ENCODE results near the gene TNFSF11. TPM values are rescaled to one million over a fixed set of nuclear protein-coding genes. Genes with fewer than 3 reads are reported as not detected.
A peak's percentile ranks its signal among the peaks of the same experiment; 100 is the strongest.
"Not testable (repeated sequence)": the region's sequence is repeated elsewhere in the genome, so short reads cannot be mapped to it uniquely, and the experiment has no call there.

The TNFSF11 gene
- total RNA-seq, 2 experiments from 2014 or later = 0.27 to 0.33 TPM

DNA sequence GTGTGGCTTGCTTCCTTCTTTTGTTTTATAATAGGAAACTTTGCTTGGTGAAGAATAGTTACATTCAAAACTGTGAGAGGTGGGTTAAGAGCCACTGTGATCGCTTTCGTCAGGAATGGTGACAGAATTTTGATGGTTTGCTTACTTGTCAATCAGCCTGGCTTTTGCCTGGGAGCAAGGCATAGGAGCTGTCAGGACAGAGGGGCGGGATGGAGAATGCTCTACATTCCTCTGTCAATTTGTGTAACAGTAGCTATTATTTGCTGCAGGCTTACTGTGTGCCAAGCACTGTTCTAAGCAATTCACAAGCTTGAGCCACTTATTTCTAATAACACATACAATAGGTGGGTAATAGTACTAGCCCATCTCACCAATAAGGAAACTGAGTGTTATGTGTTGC, 28.1 kb upstream of the TNFSF11 start:
- Mint-ChIP-seq H3K4me3 (no peak overlapping the region), H3K27ac (no peak overlapping the region), H3K27me3 (ENCODE audit: low read depth) (no peaks in the 10 kb centered on the region), H3K36me3 (ENCODE audit: low read depth) (no peaks in the 10 kb centered on the region), H3K4me1 (ENCODE audit: low read depth) (peaks cover 8% of the 10 kb centered on the region), H3K9me3 (no peaks in the 10 kb centered on the region)
- intact Hi-C loops (cut with micrococcal nuclease) = no loop called here
- CTCF ChIA-PET = no interaction called here
- no peak for DNase-seq

DNA sequence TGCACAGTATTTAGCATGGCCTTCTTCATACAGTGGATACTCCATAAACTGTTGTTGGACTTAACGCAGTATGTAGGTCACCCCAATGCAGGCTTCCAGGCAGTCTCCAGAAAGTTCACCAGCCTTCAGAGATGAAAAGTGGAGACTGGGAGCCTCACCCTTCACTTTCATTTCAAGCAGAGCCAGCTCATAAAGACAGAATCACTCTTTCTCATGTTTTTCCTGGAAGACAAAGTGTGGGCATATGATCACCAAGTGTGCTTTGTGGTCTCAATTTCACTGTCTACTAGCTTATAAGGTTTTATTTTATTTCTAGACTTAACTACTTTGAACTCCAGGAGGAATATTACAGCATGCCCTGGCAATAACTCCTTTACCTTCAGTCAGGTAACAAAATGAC, 26.3 kb upstream of the TNFSF11 start:
- no peaks in the 10 kb centered on the region for H3K9me3 Mint-ChIP-seq

DNA sequence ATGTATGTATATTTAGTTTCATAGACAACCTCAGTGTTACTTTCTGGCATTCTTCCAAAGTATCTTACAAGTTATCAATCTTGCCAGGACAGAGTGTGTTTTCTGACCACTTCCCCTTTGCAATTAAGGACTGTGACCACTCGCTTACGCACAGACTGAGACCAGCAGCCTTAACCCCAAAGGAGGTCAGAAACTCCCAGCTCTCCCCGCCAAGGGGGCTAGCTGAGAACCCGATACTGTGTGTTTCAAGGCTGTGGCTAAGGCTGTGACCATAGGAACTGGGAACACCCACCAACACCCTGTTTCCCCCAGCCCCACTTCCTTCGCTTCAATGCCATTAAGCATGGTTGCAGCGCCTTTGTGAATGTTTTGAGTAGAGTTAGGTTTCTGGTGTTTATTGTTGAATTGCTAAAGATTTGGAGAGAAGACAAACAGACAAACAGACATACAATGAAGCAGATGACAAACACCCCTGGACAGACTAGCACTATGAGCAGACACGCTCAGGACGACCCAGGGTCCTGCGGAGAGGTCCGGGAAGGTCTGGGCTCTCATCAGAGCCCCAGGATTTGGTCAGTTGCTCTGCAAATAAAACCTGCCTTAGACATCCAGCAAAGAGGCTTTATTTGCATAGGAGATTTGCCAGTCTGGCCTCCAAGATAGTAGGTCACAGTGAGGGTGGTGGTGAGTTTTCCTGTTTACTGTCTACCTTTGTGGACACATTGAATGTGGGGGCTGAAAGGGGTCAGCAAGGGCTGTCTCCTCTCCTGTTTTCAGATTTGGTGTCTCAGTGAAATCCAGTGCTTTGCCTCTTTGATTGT, 25.0 kb upstream of the TNFSF11 start:
- intact Hi-C loops (cut with micrococcal nuclease) = no loop called here
- no peaks in the 10 kb centered on the region for H3K36me3 Mint-ChIP-seq (ENCODE audit: low read depth)
- H3K9me3 Mint-ChIP-seq = no peaks in the 10 kb centered on the region
- CTCF ChIA-PET = no interaction called here
- no peak overlapping the region for H3K27ac Mint-ChIP-seq
- no peak for DNase-seq
- no peak overlapping the region for H3K4me3 Mint-ChIP-seq
- peaks cover 3% of the 10 kb centered on the region for H3K27me3 Mint-ChIP-seq (ENCODE audit: low read depth)
- H3K4me1 Mint-ChIP-seq (ENCODE audit: low read depth) = peaks cover 11% of the 10 kb centered on the region

More for the DNA sequence above, 26.3 kb upstream of the TNFSF11 start:
- H3K4me1 Mint-ChIP-seq (ENCODE audit: low read depth) = peaks cover 11% of the 10 kb centered on the region
- no peaks in the 10 kb centered on the region for H3K36me3 Mint-ChIP-seq (ENCODE audit: low read depth)
- H3K27me3 Mint-ChIP-seq (ENCODE audit: low read depth) = peaks cover 2% of the 10 kb centered on the region
- H3K4me3 Mint-ChIP-seq = no peak overlapping the region
- no peak for DNase-seq
- no peak overlapping the region for H3K27ac Mint-ChIP-seq
- intact Hi-C loops (cut with micrococcal nuclease) = no loop called here
- CTCF ChIA-PET = no interaction called here

DNA sequence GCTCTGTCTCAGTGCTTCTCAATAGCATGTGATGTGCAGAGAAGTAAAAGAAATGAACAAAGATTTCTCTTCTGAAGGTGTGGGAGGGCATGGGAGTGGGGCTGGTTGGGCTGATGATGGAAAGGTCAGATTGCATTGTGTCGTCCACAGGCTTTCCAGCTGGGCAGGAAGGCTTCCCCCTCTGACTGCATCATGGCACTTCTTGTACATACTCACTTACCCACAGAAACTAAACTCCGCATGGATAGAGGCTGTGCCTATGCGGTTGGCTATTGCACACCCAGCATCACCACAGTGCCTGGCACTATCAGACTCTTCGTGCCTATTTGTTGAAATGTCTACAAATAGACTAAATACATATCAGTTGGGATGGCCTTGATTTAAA, 24.4 kb upstream of the TNFSF11 start:
- CTCF ChIA-PET = no interaction called here
- Mint-ChIP-seq H3K27me3 (ENCODE audit: low read depth) (peaks cover 3% of the 10 kb centered on the region), H3K4me1 (ENCODE audit: low read depth) (peaks cover 11% of the 10 kb centered on the region), H3K36me3 (ENCODE audit: low read depth) (no peaks in the 10 kb centered on the region), H3K4me3 (no peak overlapping the region), H3K27ac (no peak overlapping the region), H3K9me3 (no peaks in the 10 kb centered on the region)
- no peak for DNase-seq
- intact Hi-C loops (cut with micrococcal nuclease) = no loop called here

DNA sequence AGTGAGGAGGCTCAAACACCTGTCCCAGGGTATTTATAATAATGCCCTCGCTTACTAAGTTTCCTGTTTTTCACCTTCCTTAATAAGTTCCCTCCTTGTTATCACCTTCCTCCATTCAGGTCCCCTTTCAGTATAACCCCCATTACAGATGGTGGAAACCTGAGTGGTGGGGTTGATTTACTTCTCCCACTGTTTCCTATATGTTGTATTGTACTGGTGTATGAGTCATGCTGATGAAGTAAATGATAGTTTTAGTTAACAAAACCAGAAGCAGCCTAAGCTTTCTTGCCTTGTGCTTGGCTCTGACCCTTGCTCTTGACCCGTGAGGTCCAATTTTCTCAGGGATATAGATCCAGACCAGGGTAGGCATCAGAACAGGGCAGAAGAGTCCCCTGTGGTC, 22.3 kb upstream of the TNFSF11 start:
- H3K27ac Mint-ChIP-seq = no peak overlapping the region
- no peaks in the 10 kb centered on the region for H3K9me3 Mint-ChIP-seq
- H3K27me3 Mint-ChIP-seq (ENCODE audit: low read depth) = peaks cover 3% of the 10 kb centered on the region
- CTCF ChIA-PET = no interaction called here
- no peak overlapping the region for H3K4me3 Mint-ChIP-seq
- intact Hi-C loops (cut with micrococcal nuclease) = no loop called here
- H3K36me3 Mint-ChIP-seq (ENCODE audit: low read depth) = no peaks in the 10 kb centered on the region
- DNase-seq = no peak
- peaks cover 11% of the 10 kb centered on the region for H3K4me1 Mint-ChIP-seq (ENCODE audit: low read depth)

DNA sequence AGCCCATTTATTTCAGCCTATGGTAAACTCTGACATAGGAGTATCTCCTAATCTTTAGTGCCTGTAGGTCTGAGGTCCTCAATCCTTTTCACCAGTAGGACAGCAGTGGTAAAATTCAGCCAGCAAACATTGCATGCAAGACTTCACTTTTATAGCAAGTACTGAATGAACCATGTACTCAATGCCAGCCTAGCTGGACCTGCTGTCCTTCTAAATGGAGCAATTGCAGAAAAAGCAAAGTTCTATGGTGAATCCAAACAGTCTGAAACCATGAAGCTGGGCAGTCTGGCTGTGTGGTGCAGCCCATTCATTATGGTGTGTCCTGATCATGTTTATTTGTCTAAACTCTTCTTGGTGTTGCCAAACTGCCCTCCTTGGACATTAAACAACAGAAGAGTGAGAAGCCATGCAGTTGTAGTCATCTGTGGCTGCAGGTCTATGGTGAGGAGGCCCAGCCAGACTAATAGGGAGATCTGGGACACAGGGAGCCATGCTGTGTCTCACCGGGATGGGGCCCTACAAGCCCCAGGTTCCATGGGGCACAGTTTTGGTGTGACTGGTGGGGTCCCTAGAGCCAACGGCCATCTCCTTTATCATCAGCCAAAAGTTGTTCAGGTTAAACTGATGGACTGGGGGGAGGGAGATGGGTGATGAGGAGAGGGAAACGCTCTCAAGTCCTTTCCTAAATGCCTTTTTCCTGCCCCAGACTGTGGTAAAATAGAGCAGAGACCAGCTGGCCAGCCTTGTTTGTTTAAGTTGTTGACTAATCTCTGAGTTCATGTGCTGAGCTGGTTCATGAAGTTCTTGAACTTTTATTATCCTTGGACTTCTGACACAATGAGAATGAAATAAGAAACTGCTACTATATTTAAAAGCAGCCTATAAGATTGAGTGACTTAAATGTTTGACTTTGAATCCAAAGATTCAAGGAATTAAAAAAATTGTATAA, 20.6 kb upstream of the TNFSF11 start:
- Mint-ChIP-seq H3K4me1 (ENCODE audit: low read depth) (peaks cover 3% of the 10 kb centered on the region), H3K9me3 (peaks cover 2% of the 10 kb centered on the region), H3K4me3 (no peak overlapping the region), H3K27me3 (ENCODE audit: low read depth) (peaks cover 3% of the 10 kb centered on the region), H3K36me3 (ENCODE audit: low read depth) (no peaks in the 10 kb centered on the region), H3K27ac (no peak overlapping the region)
- intact Hi-C loops (cut with micrococcal nuclease) = no loop called here
- DNase-seq = no peak
- CTCF ChIA-PET = interaction anchor here (0.7 kb wide), 1 partner anchor 302 kb away, joined by 3 read pairs; no protein-coding TSS in a partner anchor

DNA sequence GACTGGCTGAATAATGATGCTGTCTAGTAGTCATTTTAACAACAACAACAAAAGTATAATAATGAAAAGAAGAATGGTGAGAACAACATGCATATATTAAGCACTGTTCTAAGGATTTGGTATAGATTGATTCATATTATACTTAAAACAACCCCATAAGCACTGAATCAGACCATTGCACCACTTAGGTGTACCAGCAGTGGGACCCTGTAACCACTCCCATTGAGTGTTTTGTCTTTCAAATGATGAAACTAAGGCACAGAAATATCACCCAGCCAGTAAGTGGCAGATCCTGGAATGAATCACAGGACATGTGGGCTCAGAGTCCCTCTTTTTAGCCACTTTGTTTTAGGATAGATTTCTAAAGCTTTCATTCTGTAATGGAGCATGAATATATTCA, 14.9 kb upstream of the TNFSF11 start:
- CTCF ChIA-PET = no interaction called here
- DNase-seq = no peak
- no peak overlapping the region for H3K27ac Mint-ChIP-seq
- intact Hi-C loops (cut with micrococcal nuclease) = no loop called here
- peaks cover 6% of the 10 kb centered on the region for H3K9me3 Mint-ChIP-seq
- no peaks in the 10 kb centered on the region for H3K27me3 Mint-ChIP-seq (ENCODE audit: low read depth)
- peaks cover 10% of the 10 kb centered on the region for H3K4me1 Mint-ChIP-seq (ENCODE audit: low read depth)
- no peak overlapping the region for H3K4me3 Mint-ChIP-seq
- H3K36me3 Mint-ChIP-seq (ENCODE audit: low read depth) = no peaks in the 10 kb centered on the region

DNA sequence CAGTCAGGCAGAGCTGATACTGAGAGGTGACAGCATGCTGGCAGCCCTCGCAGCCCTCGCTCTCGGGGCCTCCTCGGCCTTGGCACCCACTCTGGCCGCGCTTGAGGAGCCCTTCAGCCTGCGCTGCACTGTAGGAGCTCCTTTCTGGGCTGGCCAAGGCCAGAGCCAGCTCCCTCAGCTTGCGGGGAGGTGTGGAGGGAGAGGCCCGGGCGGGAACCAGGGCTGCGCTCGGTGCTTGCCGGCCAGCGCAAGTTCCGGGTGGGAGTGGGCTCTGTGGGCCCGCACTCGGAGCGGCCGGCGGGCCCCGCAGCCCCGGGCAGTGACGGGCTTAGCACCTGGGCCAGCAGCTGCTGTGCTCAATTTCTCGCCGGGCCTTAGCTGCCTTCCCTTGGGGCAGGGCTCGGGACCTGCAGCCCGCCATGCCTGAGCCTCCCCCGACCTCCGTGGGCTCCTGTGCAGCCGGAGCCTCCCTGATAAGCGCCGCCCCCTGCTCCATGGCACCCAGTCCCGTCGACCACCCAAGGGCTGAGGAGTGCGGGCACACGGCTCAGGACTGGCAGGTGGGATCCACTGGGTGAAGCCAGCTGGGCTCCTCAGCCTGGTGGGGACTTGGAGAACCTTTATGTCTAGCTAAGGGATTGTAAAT, 14.3 kb upstream of the TNFSF11 start:
- intact Hi-C loops (cut with micrococcal nuclease); H3K27ac Mint-ChIP-seq; DNase-seq; H3K27me3 Mint-ChIP-seq (ENCODE audit: low read depth); CTCF ChIA-PET; H3K36me3 Mint-ChIP-seq (ENCODE audit: low read depth); H3K4me3 Mint-ChIP-seq; H3K9me3 Mint-ChIP-seq: not testable (repeated sequence)
- H3K4me1 Mint-ChIP-seq (ENCODE audit: low read depth) = peaks cover 10% of the 10 kb centered on the region

DNA sequence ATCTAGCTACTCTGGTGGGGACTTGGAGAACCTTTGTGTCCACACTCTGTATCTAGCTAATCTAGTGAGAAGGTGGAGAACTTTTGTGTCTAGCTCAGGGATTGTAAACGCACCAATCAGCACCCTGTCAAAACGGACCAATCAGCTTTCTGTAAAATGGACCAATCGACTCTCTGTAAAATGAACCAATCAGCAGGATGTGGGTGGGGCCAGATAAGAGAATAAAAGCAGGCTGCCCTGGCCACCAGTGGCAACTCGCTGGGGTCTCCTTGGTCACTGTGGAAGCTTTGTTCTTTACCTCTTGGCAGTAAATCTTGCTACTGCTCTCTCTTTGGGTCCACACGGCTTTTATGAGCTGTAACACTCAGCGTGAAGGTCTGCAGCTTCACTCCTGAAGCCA, 13.6 kb upstream of the TNFSF11 start:
- H3K27me3 Mint-ChIP-seq (ENCODE audit: low read depth); DNase-seq; CTCF ChIA-PET; intact Hi-C loops (cut with micrococcal nuclease); H3K27ac Mint-ChIP-seq; H3K36me3 Mint-ChIP-seq (ENCODE audit: low read depth); H3K4me3 Mint-ChIP-seq; H3K9me3 Mint-ChIP-seq: not testable (repeated sequence)
- H3K4me1 Mint-ChIP-seq (ENCODE audit: low read depth) = peaks cover 10% of the 10 kb centered on the region

DNA sequence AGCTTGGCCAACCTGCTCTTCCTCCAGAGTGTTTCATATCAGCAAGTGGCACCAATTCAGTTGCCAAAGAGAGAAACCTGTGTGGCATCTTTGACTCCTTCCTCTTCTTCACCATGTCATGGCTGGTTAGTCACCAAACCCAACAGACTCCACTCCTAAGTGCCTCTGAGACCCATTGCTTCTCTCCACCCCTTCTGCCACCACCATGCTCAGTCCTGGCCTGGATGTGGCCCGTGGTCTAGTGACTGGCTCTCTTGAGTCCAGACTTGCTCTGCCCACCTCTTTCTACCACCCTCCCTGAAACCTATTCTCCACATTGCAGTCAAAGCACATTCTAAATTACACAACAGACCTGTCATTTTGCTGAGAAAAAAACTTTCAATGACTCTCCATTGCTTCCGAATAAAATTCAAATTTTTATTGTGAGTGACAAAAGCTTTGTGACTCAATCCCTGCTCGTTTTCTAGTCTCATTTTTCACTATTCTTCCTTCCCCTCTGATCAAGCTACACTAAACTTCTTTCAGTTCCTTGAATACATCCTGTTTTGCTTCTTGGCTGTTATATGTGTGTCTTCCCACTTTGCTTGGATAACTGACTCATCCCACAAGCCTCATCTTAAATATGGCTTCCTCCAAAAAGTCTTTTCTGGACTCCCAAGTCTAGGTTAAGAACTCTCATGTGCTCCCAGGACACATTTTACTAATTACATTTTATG, 12.0 kb upstream of the TNFSF11 start:
- H3K9me3 Mint-ChIP-seq = peaks cover 6% of the 10 kb centered on the region
- no peak for DNase-seq
- peaks cover 10% of the 10 kb centered on the region for H3K4me1 Mint-ChIP-seq (ENCODE audit: low read depth)
- H3K27me3 Mint-ChIP-seq (ENCODE audit: low read depth) = peaks cover 5% of the 10 kb centered on the region
- H3K4me3 Mint-ChIP-seq = no peak overlapping the region
- H3K27ac Mint-ChIP-seq = peak overlapping the region; percentile 9
- no peaks in the 10 kb centered on the region for H3K36me3 Mint-ChIP-seq (ENCODE audit: low read depth)
- CTCF ChIA-PET = no interaction called here
- intact Hi-C loops (cut with micrococcal nuclease) = loop anchor here (1.0 kb wide), 1 partner anchor 65 kb away; no protein-coding TSS in a partner anchor

DNA sequence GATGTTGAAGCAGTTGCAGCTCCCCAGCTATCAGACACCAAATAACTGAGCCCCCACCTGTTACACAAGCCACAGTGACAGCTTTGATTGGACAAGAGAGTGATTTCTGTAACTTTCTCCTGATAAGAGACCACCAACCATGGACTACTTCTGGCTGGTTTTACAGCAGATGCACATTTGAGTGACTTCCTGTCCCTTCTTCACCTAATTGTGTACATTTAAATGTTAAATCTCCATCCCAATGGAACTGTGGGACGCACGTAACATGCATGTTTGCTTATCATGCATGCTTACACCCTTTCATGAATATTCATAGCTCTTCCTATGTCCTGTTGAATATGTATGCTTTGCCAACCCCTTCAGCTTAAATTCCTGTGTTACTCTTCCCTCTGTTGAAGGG, 6.0 kb upstream of the TNFSF11 start:
- CTCF ChIA-PET = no interaction called here
- Mint-ChIP-seq H3K27me3 (ENCODE audit: low read depth) (peaks cover 9% of the 10 kb centered on the region), H3K36me3 (ENCODE audit: low read depth) (no peaks in the 10 kb centered on the region), H3K9me3 (peaks cover 9% of the 10 kb centered on the region), H3K4me3 (no peak overlapping the region), H3K27ac (no peak overlapping the region), H3K4me1 (ENCODE audit: low read depth) (no peaks in the 10 kb centered on the region)
- intact Hi-C loops (cut with micrococcal nuclease) = no loop called here
- DNase-seq = no peak

All from activated naive CD4-positive, alpha-beta T cell treated with anti-CD3 and anti-CD28 coated beads for 36 hours (primary cell).